Smooth muscle cell (in vitro differentiated cells): ENCODE data around the gene DEF6. TPM values are rescaled to one million over a fixed set of nuclear protein-coding genes. Genes with fewer than 3 reads are reported as not detected.
A peak's percentile ranks its signal among the peaks of the same experiment; 100 is the strongest.

Source experiments
- DNase-seq: peaks from one replicate; lab custom pipeline; 2025; ENCODE audit not compliant: unreplicated experiment; lab: John Stamatoyannopoulos, UW
- H2AFZ ChIP-seq: fragments of 200-600 bp; sonication (generic); 2 replicates; pipeline ENCODE4 v1.6.0; 2016; ENCODE audit warnings: antibody characterized with exemption, low read depth, mild to moderate bottlenecking
- H3F3A ChIP-seq: fragments of 200-600 bp; sonication (generic); 2 replicates; pipeline ENCODE4 v1.6.0; 2017; ENCODE audit warnings: antibody characterized with exemption, low read depth
- H3K27ac ChIP-seq: fragments of 200-600 bp; sonication (generic); 2 replicates; pipeline ENCODE4 v1.5.1; 2016; ENCODE audit warnings: low read depth, mild to moderate bottlenecking
- H3K27me3 ChIP-seq: fragments of 200-600 bp; sonication (generic); 2 replicates; pipeline ENCODE4 v1.6.1; 2016; ENCODE audit warnings: low read depth, mild to moderate bottlenecking
- H3K36me3 ChIP-seq: fragments of 200-600 bp; sonication (generic); 2 replicates; pipeline ENCODE4 v1.5.1; 2016; ENCODE audit warnings: low read depth
- H3K4me1 ChIP-seq: fragments of 200-600 bp; sonication (generic); 2 replicates; pipeline ENCODE4 v1.5.1; 2016; ENCODE audit warnings: low read depth
- H3K4me2 ChIP-seq: fragments of 200-600 bp; sonication (generic); 2 replicates; pipeline ENCODE4 v1.6.0; 2016; ENCODE audit warnings: mild to moderate bottlenecking
- H3K4me3 ChIP-seq: fragments of 200-600 bp; sonication (generic); 2 replicates; pipeline ENCODE4 v1.5.1; 2016; ENCODE audit warnings: mild to moderate bottlenecking
- H3K79me2 ChIP-seq: fragments of 200-600 bp; sonication (generic); 2 replicates; pipeline ENCODE4 v1.6.0; 2016; ENCODE audit warnings: low read depth, mild to moderate bottlenecking
- H3K9ac ChIP-seq: fragments of 200-600 bp; sonication (generic); 2 replicates; pipeline ENCODE4 v1.6.0; 2016; ENCODE audit warnings: low read depth
- H3K9me3 ChIP-seq: fragments of 200-600 bp; sonication (generic); replicated peaks from 2 replicates; pipeline ENCODE4 v1.5.1; 2016; ENCODE audit warnings: low read depth
- H4K20me1 ChIP-seq: fragments of 200-600 bp; sonication (generic); 2 replicates; pipeline ENCODE4 v1.6.0; 2016; ENCODE audit warnings: low read depth
- CTCF ChIP-seq: fragments of 200-600 bp; sonication (generic); IDR thresholded peaks from 2 replicates; pipeline ENCODE4 v1.5.1; 2017; ENCODE audit warnings: borderline replicate concordance, mild to moderate bottlenecking, antibody characterized with exemption; ENCODE audit not compliant: insufficient read depth, poor library complexity, severe bottlenecking
- WGBS: methylation state at CpG from one replicate; pipeline ENCODE4 v1.1.7; 2016; ENCODE audit warnings: low lambda C conversion rate; 5-methylcytosine and 5-hydroxymethylcytosine counted together
- polyA plus RNA-seq: library from polyadenylated mRNA; unstranded; fragments of >200 nt; fragmentation: Nextera tagmentation; extraction: Ambion mirVana; gene quantifications from 2 replicates; pipeline ENCODE4 v1.2.1, GENCODE V29; 2016
- total RNA-seq: library from RNA; depleted of rRNA; stranded (reverse); fragments of >200 nt; gene quantifications from 2 replicates; pipeline ENCODE4 v1.2.3, GENCODE V29; 2014

DEF6 gene
- total and polyA plus RNA-seq, 2 experiments from 2014 or later = 2.8 to 3.6 TPM

DNA sequence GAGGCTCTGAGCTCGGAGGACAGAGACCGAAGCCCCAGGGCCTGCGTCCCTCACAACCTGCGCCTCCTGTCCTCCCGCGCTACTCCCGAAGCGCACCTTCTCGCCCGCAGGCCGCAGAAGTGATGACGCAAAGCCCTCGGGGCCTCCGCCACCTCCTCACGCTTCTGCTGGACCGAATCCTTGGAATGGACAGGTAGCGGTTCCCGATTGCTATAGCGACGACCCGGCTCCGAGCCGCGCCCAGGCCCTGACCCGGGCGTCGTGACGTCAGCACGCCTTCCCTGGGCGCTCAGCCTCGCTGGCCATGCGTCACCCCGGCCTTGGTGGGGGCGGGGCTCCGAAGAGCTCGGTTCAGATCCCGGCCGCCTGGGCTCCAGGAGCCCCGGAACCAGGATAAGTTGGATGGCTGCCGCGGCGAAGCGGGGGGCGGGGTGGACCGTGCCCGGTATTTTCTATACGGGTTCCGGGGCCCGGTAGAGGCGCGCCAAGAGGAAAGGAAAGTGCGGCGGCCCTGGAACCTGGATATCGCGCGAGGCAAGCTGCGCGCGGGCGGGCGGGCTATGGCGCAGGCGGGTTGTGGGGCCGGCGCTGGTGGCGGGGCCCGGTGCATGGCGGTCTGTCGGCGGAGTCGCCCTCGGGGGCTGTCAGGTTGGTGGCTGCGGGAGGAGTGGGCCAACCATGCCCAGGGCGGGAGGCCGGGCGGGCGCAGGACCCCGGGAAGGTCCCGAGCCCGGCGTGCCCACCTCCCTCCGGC lies 38.2 kb upstream of the DEF6 start, which contains the start of gene ZNF76:
ZNF76 (plus strand) TSS at position 542 of the 754 bp plus-strand sequence. CDS start 21,417 bp downstream, outside the sequence.
- Histone ChIP-seq H3K4me3 (peak within 1 kb of the TSS; percentile 71), H3K4me2 (peak within 1 kb of the TSS; percentile 90), H3K9ac (peak within 1 kb of the TSS; percentile 81), H3K4me1 (peaks cover 5% of the 10 kb centered on the region), H3K9me3 (no peaks in the 10 kb centered on the region), H3F3A (no peaks in the 10 kb centered on the region), H3K27ac (peak within 1 kb of the TSS; percentile 68), H4K20me1 (peaks cover 4% of the 10 kb centered on the region), H3K36me3 (no peaks in the 10 kb centered on the region), H3K79me2 (peaks cover 28% of the 10 kb centered on the region), H3K27me3 (no peaks in the 10 kb centered on the region), H2AFZ (peak within 1 kb of the TSS; percentile 83)
- no peak for TF ChIP-seq CTCF
- WGBS = under 1% methylated on average over 71 of the region's 82 CpGs
- peak; percentile 92 for DNase-seq

GRCh38 chr6:35259948-35260590 lies 37.5 kb upstream of the DEF6 start:
- H3K4me2 ChIP-seq = peak overlapping the region; percentile 90
- peak overlapping the region; percentile 19 for H2AFZ ChIP-seq
- H3K4me1 ChIP-seq = peaks cover 5% of the 10 kb centered on the region
- no peak for TF ChIP-seq CTCF
- DNase-seq = no peak
- H3K9ac ChIP-seq = peak overlapping the region; percentile 81
- H3K79me2 ChIP-seq = peaks cover 28% of the 10 kb centered on the region
- H3K27ac ChIP-seq = peak overlapping the region; percentile 68
- H3K9me3 ChIP-seq = no peaks in the 10 kb centered on the region
- no peaks in the 10 kb centered on the region for H3F3A ChIP-seq
- H4K20me1 ChIP-seq = peaks cover 11% of the 10 kb centered on the region
- no peaks in the 10 kb centered on the region for H3K36me3 ChIP-seq
- no peaks in the 10 kb centered on the region for H3K27me3 ChIP-seq
- peak overlapping the region; percentile 71 for H3K4me3 ChIP-seq
- WGBS = 23% methylated on average over 11 of the region's 23 CpGs

DNA sequence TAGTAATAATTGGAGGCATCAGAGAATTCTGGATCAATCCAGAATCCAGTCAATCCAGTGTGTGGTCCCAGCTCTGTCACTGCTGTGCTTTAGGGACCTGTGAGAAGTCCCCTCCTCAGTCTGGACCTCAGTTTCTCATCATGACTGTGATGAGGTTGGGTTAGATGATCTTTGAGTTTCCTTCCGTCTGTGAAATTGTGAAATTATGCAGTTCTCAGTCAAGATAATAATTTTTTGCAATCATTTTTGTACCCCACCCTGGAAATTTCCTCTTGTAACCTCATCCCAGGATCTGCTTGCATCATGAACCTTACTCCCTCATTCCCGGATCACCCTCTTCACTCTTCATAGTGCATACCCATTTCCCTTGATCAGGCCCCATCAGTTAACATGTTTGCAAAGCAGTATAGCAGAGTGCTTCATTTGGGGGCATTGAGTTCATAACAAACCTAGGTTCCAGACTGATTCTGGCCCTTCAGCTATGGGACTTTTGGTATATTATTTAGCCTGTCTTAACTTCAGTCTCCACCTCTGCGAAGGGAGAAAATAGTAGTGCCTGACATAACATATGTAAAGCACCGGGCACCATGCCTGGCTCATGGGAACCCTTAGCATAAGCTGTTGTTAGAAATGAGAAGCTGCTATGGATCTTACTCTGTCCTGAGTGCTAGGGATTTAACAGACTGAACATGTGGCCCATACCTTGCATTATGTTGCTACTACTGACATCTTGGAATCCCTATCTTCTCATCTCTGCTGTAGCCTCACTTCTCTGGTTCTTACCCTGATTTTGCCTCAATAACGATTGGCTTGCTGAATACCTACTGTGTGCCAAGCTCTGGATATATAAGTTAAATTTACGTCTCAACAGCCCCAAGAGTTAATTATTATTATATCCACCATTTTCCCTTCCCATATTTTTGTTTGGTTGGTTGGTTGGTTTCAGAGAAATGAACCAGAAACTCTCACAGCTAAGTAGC lies 36.7 kb upstream of the DEF6 start:
- H3K36me3 ChIP-seq = no peaks in the 10 kb centered on the region
- H2AFZ ChIP-seq = peak overlapping the region; percentile 19
- H3K4me1 ChIP-seq = peaks cover 5% of the 10 kb centered on the region
- TF ChIP-seq CTCF = no peak
- H4K20me1 ChIP-seq = peaks cover 13% of the 10 kb centered on the region
- H3F3A ChIP-seq = no peaks in the 10 kb centered on the region
- H3K4me2 ChIP-seq = peak overlapping the region; percentile 90
- peaks cover 21% of the 10 kb centered on the region for H3K79me2 ChIP-seq
- peak overlapping the region; percentile 81 for H3K9ac ChIP-seq
- H3K27ac ChIP-seq = peak overlapping the region; percentile 68
- peak overlapping the region; percentile 71 for H3K4me3 ChIP-seq
- no peak for DNase-seq
- no peaks in the 10 kb centered on the region for H3K9me3 ChIP-seq
- no peaks in the 10 kb centered on the region for H3K27me3 ChIP-seq
- WGBS = 95% methylated on average over 6 of the region's 6 CpGs
